HG02970 (cell line): ENCODE measurements around the gene STK10.
"Not testable (repeated sequence)": the region's sequence is repeated elsewhere in the genome, so short reads cannot be mapped to it uniquely, and the experiment has no call there.

Experiments used
- ATAC-seq: cut with Tn5 transposase; IDR thresholded peaks from one replicate; pipeline ENCODE4 v1.9.1; 2021; ENCODE audit warnings: mild to moderate bottlenecking, moderate library complexity, moderate number of reproducible peaks; ENCODE audit not compliant: unreplicated experiment, low FRiP score

Gene STK10

GRCh38 chr5:172188033-172188892, at the start of gene STK10:
Gene STK10 (minus strand): TSS chr5:172188224. CDS start chr5:172188042, 182 bp downstream.
- ATAC-seq: peak; percentile 71

DNA sequence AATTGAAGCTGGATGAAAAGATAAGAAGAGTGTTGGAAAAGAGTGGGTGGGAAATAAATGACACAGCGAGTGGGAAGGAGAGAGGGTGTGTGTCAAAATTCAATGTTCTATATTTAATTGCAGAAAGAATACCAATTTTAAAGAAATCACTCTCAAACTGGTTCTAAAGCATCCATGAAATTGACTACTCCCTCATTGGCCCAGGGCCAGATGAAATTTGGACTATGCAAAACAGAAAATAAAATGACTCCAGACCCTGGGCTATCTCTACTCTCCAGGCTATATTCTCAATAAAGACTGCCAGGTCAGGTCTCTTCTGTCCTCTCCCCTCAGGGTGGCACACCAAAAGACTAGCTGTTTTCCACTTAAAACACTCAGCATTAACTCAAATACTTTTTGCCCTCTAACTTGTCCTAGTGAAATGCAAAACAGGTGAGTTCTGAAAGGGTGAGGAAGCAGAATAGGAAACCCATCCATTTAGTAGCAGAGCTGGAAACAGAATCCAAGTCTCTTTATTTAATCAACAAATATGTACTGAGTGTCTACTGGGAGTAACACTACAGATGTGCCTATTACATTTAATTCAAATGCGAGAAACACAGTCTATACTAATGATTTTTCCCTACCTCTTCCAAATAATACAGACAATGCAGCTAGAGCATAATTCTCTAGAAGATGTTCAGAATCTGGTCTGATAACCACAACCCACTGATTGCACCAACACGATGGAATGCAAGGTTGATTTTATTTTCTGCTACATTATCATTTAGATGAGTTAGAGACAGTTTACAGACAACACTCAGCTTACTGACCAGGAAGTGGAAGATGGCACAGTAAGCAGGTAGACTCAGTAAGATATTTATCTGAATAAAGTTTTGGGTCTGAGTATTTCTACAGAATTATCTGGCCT, 48.1 kb upstream of the STK10 start:
- ATAC-seq: no peak

DNA sequence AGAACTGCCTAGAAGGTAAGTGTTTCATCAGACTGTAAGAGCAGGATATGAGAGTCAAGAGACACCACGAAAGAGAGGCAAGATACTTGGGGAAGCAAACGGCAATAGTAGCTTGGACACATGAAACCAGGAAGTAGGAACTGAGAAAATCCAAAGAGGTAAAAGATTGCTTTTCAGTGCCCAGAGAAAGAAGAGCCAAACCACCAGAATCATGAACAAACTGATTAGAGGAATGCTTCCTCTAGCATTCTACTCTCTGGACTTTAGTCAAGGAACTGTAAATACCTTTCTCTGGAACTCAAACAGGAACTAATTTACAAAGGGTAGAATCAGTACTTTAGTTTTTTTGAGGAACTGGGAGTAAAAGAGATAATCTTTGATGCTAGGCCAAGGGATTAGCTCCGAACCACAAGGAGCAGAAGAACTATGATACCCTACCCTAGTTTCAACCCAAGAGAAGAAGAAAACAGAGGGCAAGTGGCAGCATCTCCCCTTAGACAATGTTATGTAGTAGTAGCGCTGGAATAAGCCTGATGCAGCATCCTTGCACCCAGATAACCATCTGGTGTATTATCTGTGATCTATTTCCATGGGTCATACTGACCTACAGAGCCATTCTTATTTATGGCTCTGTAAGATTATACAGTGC, 47.2 kb upstream of the STK10 start:
- no peak for ATAC-seq

GRCh38 chr5:172234031-172234430, 46.0 kb upstream of the STK10 start:
- ATAC-seq: no peak

DNA sequence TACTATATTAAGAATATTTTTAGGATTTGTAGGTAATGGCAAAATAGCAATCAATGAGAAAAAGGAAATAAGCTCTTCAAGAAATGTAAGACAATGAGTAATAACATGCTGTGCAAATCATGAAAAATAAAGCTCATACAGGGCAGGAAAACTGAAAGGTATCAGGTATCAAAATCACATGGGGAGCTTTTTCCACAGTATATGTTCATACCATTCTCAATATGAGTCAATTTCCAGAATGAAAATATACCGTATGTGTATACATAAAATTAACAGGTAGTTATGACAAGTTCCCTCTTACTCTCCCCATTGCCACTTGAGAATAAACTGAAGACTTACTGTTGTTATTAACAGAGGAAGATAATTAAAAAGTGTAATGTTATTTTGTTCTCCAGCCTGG, 41.9 kb upstream of the STK10 start:
- ATAC-seq: no peak

- ATAC-seq: no peak
These were observed 37.0 kb upstream of the STK10 start for GRCh38 chr5:172224996-172225395.

DNA sequence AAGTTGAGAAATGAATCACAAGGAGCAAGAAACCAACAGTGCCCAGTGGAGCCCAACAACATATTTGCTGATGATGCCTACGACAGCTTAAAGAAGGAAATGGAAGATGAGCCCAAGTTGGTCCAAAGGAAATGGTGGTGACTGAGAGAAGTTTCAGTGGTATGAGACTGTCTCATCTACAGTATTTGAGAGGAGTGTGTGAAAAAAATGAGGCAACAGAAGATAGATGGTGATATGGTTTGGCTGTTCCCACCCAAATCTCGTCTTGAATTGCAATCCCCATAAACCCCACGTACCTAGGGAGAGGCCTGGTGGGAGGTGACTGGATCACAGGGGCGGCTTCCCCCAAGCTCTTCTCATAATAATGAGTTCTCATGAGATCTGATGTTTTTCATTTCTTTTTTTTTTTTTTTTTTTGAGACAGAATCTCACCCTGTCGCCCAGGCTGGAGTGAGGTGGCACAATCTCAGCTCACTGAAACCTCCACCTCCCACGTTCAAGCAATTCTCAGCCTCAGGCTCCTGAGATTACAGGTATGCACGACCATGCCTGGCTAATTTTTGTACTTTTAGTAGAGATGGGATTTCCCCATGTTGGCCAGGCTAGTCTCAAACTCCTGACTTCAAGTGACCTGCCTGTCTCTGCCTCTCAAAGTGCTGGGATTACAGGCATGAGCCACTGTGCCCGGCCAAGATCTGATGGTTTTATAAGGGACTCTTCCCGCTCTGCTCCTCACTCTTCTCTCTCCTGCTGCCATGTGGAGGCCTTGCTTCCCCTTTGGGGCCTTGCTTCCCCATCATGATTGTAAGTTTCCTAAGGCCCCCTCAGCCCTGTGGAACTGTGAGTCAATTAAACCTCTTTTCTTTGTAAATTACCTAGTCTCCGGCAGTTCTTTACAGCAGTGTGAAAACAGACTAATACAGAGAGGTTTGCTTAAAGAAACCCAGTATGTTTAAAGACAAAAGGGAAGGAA, 36.2 kb upstream of the STK10 start:
- ATAC-seq: no peak

- ATAC-seq: no peak
These were observed 31.3 kb upstream of the STK10 start for GRCh38 chr5:172219296-172219695.

DNA sequence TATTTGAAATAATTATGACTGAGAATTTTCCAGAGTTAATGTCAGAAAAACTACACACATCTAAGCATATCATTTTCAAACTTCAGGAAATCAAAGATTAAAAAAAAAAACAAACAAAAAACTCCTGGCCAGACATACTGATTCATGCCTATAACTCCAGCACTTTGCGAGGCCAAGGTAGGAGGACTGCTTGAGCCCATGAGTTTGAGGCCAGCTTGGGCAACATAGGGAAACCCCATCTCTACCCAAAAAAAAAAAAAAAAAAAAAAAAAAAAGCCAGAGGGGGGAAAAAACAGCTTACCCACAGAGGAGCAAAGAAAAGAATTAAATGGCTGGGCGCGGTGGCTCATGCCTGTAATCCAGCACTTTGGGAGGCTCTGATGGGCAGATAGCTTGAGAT, 28.3 kb upstream of the STK10 start:
- ATAC-seq: no peak

- ATAC-seq: no peak
These were observed 25.1 kb upstream of the STK10 start for GRCh38 chr5:172213126-172213525.

GRCh38 chr5:172211676-172212075, 23.7 kb upstream of the STK10 start:
- ATAC-seq: no peak

GRCh38 chr5:172209714-172210113, 21.7 kb upstream of the STK10 start:
- no peak for ATAC-seq

DNA sequence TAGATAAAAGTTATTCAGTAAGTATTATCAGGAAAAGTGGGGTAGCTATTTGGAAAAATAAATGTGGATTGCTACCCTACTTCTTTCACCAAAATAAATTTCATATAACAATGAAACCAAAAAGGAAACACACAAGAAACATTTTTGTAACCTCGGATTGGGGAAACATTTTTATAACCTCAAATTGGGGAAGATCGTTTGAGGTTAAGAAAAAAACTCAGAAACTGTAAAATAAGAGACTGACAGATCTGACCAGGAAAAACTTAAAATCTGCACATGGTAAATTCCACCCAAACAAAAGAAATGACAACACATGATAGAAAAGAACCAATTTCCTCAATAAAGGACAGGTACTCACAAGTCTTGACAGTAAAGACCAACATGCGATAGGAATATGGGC, 19.5 kb upstream of the STK10 start:
- ATAC-seq: no peak

DNA sequence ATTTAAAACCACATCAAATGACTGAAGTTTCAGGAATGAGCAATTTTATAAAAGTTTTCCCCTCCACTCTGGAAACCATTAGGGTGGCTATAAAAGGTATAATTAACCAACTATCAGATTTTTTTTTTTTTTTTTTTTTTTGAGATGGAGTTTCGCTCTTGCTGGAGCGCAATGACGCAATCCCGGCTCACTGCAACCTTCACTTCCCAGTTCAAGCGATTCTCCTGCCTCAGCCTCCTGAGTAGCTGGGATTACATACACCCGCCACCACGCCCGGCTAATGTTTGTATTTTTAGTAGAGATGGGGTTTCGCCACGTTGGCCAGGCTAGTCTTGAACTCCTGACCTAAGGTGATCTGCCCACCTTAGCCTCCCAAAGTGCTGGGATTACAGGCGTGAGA, 18.0 kb upstream of the STK10 start:
- not testable (repeated sequence) for ATAC-seq

- no peak for ATAC-seq
These were observed 12.5 kb upstream of the STK10 start for GRCh38 chr5:172200476-172200875.

DNA sequence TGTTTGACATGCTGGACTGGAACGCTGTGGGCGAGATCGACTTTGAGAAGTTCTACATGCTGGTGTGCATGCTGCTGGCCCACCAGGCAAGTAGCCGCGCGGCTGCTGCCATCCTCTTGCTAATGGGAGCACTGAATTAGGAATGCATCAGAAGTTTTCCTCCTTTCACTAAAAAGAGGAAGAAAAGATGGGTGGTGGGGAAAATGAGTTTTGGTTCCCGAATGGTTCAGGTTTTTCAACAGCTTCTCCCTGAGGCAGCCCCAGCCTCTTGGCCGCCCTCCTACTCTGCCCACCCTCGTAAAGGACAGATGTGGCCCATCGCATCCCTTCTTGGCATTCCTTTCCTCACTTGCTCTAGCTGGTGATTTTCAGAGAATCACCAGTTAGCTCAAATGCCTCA, 11.4 kb upstream of the STK10 start:
- no peak for ATAC-seq

DNA sequence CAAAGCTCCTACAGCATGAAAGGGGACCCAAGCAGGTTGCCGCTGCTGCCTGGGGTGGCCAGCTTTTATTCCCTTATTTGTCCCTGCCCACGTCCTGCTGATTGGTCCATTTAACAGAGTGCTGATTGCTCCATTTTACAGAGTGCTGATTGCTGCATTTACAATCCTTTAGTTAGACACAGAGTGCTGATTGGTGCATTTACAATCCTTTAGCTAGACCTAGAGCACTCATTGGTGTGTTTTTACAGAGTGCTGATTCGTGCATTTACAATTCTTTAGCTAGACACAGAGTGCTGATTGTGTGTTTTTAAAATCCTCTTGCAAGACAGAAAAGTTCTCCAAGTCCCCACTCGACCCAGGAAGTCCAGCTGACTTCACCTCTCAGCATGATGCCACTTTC, 9.8 kb upstream of the STK10 start:
- ATAC-seq: not testable (repeated sequence)

GRCh38 chr5:172194985-172195774, 7.2 kb upstream of the STK10 start:
- no peak for ATAC-seq

DNA sequence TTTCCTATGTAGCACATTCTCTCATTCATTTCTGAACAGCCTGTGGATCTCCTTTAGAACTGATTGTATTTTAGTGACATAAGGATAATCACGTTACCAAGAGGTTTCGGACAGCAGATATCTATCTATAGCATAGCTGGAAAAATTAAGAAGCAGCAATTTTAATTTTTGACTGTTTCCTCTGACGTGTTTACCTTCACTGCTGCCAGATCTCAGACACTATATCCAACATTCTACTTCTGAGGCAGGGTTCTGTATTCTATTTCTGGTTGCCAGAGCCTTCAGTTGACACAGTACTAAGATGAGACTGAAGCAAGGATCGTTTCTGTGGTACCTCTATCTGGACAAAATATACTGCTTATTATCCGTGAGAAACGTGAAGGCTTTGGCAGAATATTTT, 5.8 kb upstream of the STK10 start, which contains the start of gene EFCAB9:
EFCAB9 (plus strand) TSS at position 301 of the 400 bp plus-strand sequence; CDS start at position 302, 1 bp downstream.
- ATAC-seq: no peak
